HG03045 (cell line): ENCODE results near the gene FGD2.

Experiments used
- ATAC-seq: cut with Tn5 transposase; IDR thresholded peaks from one replicate; pipeline ENCODE4 v1.9.1; 2021; ENCODE audit warnings: mild to moderate bottlenecking, moderate library complexity; ENCODE audit not compliant: unreplicated experiment

Gene FGD2

DNA sequence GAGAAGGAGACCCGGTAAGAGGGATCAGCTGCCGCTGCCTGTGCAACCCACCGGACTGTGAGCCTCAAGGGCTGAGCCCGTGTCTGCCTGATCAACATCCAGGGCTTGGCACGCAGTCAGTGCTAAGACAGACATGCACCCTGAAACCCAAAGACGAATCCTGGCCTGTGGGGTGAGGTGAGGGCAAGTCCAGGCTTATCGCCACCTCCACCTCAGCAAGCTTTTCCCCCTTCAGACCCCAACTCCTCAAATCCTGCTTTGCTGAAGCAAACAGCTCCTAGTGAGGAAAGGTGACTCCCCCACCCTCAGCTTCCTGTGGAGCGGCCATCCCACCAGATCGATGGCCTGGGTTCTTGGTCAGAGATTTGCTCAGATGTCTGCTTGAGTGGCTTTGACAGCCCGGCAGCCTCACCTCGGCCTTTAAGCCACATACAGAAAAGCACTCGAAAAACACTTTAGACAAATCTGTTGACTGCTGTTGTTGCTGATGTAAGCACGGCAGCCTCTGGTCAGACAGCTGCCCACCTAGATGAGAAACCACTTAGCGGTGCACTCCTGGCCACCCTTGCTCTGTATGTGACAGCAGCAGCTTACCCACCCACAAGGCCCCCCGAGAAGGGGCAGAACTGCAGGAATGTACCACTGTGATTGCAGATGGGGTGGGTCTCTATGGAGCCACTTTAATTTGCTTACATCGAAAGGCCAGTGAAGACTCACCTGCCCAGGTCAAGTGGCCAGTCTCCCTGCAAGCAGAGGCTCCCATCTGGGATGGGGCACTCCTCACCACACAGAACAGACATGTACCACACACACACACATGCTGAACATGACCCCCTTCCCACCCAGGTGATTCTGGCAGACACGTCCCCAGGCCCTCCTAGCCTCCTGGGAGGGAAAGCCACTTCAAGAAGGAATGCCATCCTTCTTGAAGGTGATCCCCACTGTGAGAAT lies 34.3 kb upstream of the FGD2 start:
- ATAC-seq = no peak

DNA sequence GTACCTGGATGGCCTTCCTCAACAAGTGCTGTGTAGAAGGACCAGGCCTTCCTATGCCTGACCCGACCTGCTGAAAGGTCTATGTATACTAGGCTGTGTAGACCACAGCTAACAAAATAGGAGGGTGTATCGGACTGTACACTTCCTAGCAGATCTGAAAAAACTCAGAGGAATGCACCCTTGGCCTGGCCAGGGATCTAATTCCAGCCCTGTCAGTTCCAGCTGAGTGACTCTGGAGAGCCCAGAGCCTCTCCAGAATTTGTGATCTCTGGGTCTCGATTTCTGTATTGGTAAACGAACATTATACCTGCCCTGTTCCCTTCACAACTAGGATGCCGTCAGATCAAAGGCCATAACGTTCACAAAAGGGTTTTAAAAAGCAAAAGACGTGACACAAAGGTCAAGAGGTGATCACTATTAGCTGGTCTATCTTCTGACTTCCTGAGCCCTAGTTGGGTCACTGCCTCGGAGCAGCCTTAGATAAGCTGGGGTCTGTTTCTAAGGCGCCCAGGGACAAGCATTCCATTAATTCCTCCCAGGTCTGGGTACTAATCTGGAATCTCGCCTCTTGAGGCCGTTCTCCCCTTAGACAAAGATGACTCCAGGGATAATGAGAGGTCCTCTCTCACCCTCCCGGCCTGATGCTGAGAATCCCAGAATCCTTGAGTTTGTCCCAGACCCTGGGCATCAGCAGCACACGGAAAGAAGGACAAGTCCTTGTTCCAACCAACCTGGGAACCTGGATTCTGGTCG lies 33.4 kb upstream of the FGD2 start:
- ATAC-seq = no peak

DNA sequence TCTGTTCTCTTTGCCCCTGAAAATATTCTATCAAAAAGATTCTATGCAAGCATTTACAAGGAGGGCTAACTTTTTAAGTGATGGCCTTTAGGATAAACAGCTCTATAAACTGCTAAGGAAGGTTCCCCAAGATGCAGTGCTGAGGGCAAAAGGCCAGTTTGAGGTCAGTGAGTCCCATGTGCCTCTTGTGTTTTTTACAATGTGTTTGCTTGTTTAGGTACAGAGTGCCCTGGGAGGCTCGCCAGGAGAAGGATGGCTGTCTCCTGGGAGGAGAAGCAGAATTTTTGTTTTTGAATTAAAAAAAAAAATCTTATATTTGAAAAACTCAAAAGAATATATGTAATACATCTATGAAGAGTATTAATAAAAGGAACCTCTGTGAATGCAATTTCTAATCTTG lies 32.3 kb upstream of the FGD2 start:
- no peak for ATAC-seq

DNA sequence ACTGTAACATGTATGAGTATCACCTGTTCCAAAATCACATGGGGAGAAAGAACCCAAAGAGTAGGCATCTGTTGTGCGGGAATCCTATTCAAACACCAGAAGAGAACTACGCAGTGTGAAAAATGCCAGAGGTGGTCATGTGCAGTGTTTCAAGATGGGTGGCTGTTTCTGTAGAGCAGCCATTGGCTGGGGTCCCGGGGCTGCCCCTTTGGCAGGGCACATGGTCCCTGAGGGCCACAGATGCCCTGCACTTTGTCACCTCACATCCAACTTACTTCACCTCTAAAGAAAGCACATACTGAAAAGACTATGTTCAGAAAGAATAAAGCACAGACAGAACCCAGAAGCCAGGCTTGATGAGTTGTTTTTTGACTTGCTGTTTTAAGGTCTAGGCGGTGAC lies 31.8 kb upstream of the FGD2 start:
- ATAC-seq = no peak

DNA sequence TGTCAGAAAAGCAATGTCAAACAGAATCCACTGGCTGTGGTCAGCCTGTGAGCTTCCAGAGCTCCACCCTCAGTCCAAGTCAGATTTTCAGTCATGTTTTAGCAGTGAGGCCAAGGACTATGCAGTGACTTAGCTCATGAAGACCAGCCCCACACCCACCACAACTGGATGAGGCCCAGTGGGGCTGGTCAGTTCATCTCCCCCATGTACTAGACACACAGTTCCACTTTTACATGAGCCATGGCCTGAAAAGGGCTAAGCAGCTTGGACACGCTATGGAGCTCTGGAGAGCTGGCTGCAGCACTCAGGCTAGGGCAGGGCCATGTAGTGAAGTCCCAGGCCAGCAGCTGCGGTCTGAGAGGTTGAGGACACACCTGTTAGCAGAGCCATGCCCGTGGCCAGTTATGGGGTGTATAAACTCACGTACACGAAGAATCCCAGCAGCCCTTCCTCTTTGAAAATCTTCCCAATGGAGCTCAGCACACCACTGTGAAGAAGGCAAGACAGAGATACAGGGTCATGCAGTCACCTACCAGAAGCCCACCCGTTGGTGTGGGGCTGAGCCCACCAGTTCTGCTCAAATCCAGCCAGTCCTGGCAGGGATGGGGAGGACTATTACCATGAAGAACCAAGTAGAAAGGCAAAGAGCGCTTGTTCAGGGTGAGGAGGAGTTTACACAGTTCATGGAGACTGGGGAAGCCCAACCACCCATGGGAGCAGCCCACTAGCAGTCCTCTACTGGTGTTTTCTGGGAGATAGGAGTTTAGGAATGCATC lies 30.0 kb upstream of the FGD2 start:
- ATAC-seq = no peak

DNA sequence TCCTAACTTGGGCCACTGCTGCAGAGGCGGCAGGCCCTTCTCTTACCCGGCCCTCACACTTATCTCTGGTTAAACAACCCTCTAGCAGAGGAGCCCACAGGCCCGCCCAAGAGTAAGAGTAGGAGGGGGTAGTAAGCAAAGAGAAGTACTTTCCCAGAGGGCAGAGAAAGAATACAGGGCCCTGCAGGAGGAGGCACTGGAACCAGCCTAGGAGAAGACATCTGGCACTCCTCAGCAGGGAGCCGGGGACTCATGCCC lies 29.5 kb upstream of the FGD2 start:
- ATAC-seq = no peak

DNA sequence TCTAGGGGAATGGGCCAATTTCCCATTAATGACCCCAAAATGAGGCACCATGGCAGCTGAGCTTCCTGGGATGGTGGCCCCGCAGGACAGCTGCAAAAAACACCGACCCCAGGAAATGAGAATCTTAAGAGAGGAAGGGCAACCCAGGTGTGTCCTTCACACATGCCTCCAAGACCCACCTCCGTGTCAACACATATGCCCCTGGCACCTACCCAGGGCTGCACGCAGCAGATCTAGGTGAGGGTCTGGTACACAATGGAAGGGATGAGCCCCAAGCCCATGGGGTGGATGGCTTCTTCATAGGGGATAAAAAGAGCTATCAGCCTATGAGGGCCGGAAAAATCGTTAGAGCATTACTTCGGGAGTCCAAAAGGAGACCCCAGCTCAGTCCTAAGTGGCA lies 28.9 kb upstream of the FGD2 start:
- no peak for ATAC-seq

DNA sequence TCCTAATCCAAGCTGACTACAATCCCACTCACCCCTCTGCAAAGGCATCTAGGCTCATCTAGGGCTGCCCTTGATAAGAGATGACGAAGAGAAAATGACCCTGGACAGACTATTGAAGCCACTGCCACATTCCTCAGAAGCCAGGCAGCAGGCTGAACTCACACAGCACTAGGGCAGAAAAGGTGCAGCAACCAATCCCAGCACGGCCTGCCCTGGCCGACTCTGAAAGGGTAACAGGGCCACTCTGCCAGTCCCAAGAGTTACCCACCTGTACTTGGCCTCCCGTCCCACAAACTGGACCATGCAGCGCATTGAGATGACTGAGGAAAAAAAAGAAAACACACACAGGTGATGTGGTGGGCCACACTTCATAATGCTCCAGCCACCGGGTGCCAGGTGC lies 28.5 kb upstream of the FGD2 start:
- no peak for ATAC-seq

DNA sequence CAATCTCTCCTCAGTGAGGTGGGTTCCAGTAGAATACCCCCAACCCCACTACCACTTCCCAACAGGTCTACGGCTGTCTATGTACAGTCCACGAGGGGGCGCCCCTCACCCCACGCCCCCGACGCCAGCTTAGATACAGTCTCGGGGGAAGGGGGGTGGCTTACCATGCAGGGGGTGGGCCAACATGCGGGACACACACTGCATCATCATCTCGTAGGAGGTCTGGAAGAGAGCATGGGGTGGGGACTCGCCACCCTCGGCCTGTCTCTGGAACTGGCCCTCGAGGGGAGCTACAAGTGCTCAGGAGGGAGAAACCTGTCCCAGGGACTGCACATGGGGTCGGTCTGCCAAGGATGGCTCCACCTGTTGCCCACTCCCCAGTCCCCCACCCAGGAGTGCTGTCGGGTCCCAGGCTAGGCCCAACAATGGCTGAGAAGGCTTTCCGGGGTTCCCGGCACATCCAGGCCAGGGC lies 27.9 kb upstream of the FGD2 start:
- no peak for ATAC-seq

DNA sequence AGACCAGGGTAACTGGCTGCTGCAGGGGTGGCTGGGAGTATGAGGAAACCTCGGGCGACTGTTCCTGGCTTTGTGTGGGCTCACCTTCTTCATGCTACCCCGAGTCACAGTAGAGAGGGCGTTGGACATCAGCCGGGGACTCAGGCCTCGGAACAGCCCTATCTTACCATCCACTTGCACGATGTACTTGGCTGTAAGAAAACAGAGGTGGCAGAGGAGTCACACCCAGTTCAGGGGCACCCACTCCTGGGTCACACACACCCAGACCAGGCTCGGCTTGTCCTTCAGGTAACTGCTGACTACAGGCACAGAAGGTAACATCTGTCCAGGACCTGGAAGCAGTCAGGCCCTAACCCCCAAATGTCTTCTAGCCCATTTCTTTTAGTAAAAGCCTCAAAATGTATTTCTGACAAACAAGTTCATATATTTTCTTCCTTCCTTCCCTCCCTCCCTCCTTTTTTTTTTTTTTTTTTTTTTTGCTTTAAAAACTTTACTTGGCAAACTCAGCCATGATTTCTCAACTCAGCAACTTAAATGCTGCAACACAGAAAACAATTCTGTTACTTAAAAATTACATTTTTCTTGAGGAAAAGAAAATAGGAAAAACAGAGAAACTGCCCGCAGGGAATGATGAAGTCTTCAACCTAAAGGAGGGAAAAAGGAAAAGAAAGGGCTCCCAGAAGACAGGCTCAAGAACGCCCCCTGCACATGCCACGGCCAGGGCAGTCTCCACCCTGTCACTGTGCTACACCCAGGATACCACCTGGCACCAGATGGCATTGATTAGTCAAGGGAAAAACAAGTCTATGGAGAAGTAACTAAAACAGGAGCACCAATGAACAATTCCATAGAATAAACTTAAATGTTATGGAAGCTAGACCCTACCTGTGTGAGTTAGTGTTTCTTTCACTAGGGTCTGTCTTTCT lies 26.8 kb upstream of the FGD2 start:
- ATAC-seq = no peak

DNA sequence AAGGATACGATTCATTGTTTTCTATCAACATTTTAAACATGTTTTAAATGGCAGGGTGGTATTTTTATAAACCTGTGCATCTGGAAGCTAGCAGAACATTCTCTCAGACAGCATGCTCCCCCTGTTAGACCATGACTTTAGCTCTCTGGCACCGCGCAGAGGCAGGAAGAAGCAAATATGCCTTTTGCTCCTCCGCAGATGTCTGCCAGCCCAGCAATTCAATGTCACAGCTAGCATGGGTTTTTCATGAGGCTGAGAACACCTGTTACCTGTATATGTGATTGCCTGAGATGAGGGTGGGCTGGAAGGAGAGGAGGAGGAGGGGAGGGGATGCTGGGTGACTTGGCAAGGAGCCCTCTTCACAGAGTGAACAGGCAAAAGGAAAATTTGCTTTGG lies 26.1 kb upstream of the FGD2 start:
- ATAC-seq = no peak

DNA sequence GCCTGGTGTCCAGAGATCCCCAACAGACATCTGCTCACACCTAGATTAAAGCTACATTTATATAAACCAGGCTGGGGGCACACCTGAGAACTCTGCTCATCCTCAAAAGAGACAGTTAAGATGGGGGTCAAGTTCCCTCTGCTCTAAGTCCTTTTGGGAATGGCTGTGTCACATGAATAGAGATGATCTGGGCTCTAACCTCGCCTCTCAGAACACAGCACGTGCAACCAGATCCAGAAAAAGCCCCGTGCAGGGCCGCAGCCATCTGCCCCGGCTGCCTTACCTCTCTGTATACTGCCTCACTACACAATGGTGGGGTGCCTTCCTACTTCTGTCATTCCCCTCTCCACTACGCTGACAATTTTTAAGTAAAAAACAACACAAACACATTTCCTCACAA lies 25.3 kb upstream of the FGD2 start:
- ATAC-seq = no peak

DNA sequence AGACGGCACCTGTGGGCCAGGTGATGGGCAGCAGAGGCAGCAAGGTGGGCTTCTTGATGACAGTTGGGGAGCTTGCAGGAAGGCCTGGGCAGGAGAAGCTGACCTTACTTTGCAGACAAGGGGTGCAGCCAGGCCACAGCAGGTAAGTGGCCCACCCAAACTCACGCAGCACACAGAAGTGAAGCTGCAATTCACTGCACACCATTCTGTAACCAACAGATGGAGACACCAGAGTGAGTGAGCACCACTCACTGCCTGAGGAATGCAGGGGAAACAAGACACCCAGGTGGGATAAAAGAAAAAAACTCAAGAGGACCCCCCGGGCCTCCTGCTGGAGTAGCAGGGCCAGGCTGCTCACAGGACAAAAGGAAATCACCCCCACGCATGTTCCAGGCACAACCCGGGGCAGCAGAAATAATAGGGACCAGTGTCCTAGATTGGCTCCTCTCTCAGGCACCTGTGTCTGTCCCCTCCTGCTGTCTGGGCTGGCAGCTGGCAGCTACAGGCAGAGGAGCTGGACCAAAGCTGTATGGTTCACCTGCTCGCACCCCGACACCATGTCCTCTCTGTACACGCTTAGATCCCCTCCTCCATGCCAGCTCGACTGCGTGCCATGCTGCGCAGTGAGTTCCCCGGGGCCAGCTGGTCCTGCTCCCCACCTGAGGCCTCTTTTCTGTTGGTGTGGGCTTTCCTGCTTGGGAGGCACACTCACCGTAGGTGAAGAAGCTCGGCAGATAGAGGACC lies 24.4 kb upstream of the FGD2 start:
- no peak for ATAC-seq

DNA sequence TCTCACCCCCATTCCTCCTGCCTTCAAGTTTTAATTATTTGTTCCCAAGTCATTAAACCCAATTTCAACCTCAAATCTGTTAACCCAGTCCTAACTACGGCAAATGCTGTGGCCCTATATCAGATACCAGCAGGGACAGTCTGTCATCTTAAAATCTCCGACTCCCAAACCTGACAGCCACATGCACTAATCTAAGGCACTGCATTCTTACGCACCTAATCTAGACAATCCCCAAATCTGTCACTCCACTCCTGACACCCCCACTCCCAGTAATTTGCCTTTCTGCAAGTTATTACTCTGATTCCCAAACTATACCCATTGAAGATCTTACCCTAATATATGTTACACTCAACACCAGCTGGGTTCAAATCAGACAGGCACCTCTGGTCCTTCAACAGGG lies 21.9 kb upstream of the FGD2 start:
- ATAC-seq = no peak

DNA sequence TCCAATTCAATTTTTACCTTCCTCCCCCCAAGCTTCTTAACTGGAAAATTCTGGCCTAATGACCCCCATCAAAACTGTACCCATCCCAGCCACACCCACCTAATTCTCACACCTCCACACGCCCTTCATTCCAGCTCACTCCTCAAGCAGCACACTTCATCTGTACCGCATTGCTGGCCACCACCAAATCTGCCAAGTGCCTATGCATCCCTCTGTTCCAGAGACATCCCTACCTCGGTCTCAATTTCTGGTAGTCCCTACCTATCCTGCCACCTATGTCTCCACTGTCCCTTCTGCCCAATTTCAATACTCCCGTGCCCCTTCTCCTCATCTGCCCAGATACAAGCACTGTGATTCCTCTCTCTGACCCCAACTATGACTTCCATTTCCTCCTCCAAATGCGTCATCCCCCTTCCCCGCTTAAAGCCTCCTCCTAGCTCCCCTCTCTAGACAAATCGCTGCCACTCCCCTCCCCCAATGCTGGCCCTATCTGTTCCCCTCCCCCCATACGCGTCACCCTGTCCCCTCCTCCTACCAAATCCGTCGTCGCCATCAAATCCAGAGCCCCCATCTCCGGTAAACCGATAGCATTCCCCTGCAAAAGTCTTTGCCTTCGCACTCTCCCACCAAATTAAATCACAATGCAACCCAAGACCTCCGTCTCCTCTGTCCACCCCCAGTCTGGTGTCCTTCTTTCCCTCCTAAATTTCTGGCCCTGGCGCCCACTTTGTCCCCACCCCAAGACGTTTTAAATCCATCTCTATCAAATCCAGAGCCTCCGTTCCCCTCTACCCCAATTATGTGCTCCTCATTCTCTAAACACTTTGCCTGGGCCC lies 20.7 kb upstream of the FGD2 start:
- no peak for ATAC-seq

DNA sequence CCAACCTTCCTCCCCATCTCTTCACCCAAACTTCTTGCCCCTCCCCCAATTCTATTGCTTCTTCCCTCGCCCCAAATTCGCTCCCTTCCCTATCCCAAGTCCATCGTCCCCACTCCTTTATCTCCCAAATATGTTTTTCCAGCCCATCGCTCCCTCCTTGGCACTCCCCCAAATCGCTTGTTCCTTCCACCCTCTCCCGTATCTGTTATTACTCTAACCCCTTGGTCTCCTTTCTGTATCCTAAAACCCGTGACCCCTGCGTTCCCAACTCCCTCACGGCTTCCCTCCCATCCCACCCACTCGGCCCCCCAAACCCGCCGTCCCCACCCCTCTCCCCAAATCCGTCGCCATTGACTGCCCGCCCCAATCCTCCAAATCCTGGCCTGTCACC lies 20.0 kb upstream of the FGD2 start:
- no peak for ATAC-seq

DNA sequence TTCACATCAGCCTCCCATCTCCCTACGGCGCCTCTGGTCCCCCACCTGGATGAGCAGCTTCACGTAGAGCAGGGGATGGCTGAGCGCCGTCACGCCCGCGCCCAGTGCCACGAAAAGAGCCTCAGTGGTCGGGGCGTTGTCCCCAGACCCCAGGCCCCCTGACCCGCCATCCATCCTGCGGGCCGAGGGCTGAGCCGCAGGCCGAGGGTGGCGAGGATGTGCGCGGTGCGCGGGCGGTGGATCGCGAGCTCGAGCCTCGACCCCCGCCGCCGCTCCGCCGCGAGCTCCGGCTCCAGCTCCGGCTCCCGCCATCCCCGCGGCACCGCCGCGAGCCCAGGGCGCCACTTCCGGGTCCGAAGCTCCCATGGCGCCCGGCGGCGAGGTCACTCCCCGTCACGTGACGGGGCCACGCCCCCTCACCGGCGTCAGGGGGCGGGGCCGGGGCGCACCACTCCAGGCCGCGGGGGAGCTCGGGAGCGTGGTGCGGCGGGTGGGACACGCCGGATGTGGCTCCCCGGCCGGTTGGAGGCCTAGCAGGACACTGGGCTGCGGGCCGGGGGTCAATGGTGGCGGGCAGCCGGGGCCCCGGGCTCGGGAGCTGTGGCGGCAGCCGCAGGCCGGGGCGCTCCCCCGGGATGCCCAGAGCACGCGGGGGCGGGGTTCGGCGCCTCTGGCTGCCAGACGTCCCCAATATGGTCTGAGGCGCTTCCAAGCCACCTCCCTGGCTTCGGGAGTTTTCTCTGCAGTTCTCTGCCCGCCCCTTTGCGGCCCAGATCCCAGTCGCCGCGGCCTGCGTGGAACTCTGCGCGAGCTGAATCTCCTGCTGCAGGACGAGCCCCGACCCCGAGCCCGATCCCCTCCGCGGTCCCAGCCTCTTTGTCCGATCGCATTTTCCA lies 19.4 kb upstream of the FGD2 start, which contains the start of gene MTCH1:
Gene MTCH1 (minus strand): TSS at position 389 of the 896 bp plus-strand sequence. CDS start 23 bp downstream, at position 366.
- ATAC-seq = peak; percentile 85

DNA sequence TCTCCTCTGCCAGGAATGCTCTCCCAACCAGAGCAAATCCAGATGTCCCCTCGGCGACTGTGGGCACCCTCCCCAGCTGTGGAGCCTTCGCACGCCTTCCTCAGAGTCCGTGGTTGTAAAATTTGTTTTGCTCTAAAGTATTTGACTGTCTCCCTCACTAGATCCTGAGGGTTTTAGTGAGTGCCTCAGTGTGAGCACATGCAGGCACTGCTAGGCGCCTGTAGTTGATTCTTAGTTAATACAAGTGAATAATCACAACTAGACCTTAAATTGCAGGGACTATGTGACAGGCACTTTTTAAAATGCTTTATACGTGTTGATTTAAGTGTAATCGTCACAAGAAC lies 18.8 kb upstream of the FGD2 start:
- no peak for ATAC-seq
